K562 (cell line): Measurements from ENCODE around the gene TTLL8. TPM values are rescaled to one million over a fixed set of nuclear protein-coding genes. Genes with fewer than 3 reads are reported as not detected.

Experiments
- ATAC-seq: fragments of 200-7000 bp; cut with Tn5 transposase; 3 replicates; pipeline ENCODE4 v1.9.1; 2020; ENCODE audit warnings: moderate library complexity
- BruUV-seq: library from RNA; stranded (reverse); fragments of 400-500 nt; replicated peaks from 2 replicates; lab custom pipeline; 2021; lab: Mats Ljungman, UMichigan
- CTCF ChIA-PET: fragments of 300-600 bp; formaldehyde crosslinking; extraction: SDS; loops from one replicate; lab custom pipeline; 2021; ENCODE audit warnings: low intra/inter-chr PET ratio; lab: Yijun Ruan, JAX
- POLR2A ChIA-PET: fragments of 300-600, 350-650 bp; sonication (Branson Sonifier 250); formaldehyde crosslinking; extraction: SDS; loops from one replicate; lab custom pipeline; 2021; ENCODE audit warnings: antibody characterized with exemption, inconsistent platforms; lab: Yijun Ruan, JAX
- DNase-seq, 4 experiments: peaks; one replicate each; pipeline versions ENCODE4 v3.0.0 to v3.0.0-alpha.2; 2011 to 2018; ENCODE audit warnings: low spot score in 3 of 4, mixed read lengths in 3 of 4; ENCODE audit errors: extremely low read depth in 1 of 4
- FAIRE-seq: peaks from 2 replicates; lab custom pipeline; 2011; peaks lifted over from hg19 to GRCh38; lab: Jason Lieb, UNC
- H2AFZ ChIP-seq: 2 replicates; pipeline ENCODE4 v1.6.0; 2011; ENCODE audit warnings: low read depth, low read length, control low read depth, inconsistent platforms
- H3K27ac ChIP-seq: fragments of 200-600 bp; 3 replicates; pipeline ENCODE4 v1.8.0; 2011; ENCODE audit warnings: low read depth, mild to moderate bottlenecking, control low read depth, inconsistent platforms, low read length, moderate library complexity, mixed read lengths; ENCODE audit errors: extremely low read depth
- H3K27me3 ChIP-seq, 2 experiments: fragments of 300-600 bp in 1 of 2; 2 replicates in 1 of 2; 3 replicates in 1 of 2; pipeline versions ENCODE4 v1.6.0 to v1.8.0; 2011; ENCODE audit warnings: inconsistent platforms in 2 of 2, low read length in 2 of 2, mild to moderate bottlenecking in 1 of 2, mixed read lengths in 1 of 2, moderate library complexity in 1 of 2; ENCODE audit not compliant: control insufficient read depth in 2 of 2, insufficient read depth in 2 of 2
- H3K36me3 ChIP-seq: fragments of 300-600 bp; 3 replicates; pipeline ENCODE4 v1.8.0; 2011; ENCODE audit warnings: mild to moderate bottlenecking, low read length, inconsistent platforms; ENCODE audit not compliant: control insufficient read depth, insufficient read depth
- H3K4me1 ChIP-seq, 2 experiments: fragments of 200-600 bp in 1 of 2; replicated peaks in 1 of 2; 2 replicates in 1 of 2; 3 replicates in 1 of 2; pipeline versions ENCODE4 v1.5.1 to v1.8.0; 2011; ENCODE audit warnings: inconsistent platforms in 2 of 2, low read length in 2 of 2, mild to moderate bottlenecking in 1 of 2, mixed read lengths in 1 of 2, moderate library complexity in 1 of 2; ENCODE audit not compliant: control insufficient read depth in 2 of 2, insufficient read depth in 2 of 2
- H3K4me2 ChIP-seq: 2 replicates; pipeline ENCODE4 v1.6.1; 2011; ENCODE audit warnings: low read length, control low read depth, inconsistent platforms, mixed read lengths; ENCODE audit not compliant: insufficient read depth
- H3K4me3 ChIP-seq: fragments of 200-600 bp; sonication (generic), shearing (Covaris generic); 2 replicates; pipeline ENCODE4 v1.5.1; 2016; ENCODE audit warnings: control low read depth, inconsistent platforms
- H3K79me2 ChIP-seq: fragments of 200-600 bp; 3 replicates; pipeline ENCODE4 v1.8.0; 2011; ENCODE audit warnings: low read length, inconsistent platforms; ENCODE audit not compliant: control insufficient read depth, insufficient read depth
- H3K9ac ChIP-seq, 2 experiments: 2 replicates each; pipeline versions ENCODE4 v1.6.0 to v1.6.1; 2011; ENCODE audit warnings: low read depth in 2 of 2, low read length in 2 of 2, control low read depth in 1 of 2, inconsistent platforms in 1 of 2, mild to moderate bottlenecking in 1 of 2, mixed read lengths in 1 of 2; ENCODE audit not compliant: insufficient read depth in 1 of 2
- H3K9me1 ChIP-seq: one replicate; pipeline ENCODE4 v1.6.0; 2011; ENCODE audit warnings: inconsistent platforms, mild to moderate bottlenecking, low read length, moderate library complexity; ENCODE audit not compliant: control insufficient read depth, insufficient read depth
- H3K9me3 ChIP-seq: replicated peaks from 2 replicates; pipeline ENCODE4 v1.5.1; 2011; ENCODE audit warnings: low read depth, low read length, inconsistent platforms; ENCODE audit not compliant: control insufficient read depth, insufficient read depth
- H4K20me1 ChIP-seq: replicated peaks from 2 replicates; pipeline ENCODE4 v1.6.1; 2011; ENCODE audit warnings: low read length, inconsistent platforms, mixed read lengths; ENCODE audit not compliant: control insufficient read depth, insufficient read depth
- CEBPB ChIP-seq: fragments of 450-650 bp; IDR thresholded peaks from 2 replicates; pipeline ENCODE4 v1.6.1; 2016; ENCODE audit warnings: missing genetic modification characterization, missing compliant biosample characterization
- CSDE1 ChIP-seq, 2 experiments: fragments of 450-650 bp; IDR thresholded peaks; 2 replicates each; pipeline ENCODE4 v1.6.1; 2016; ENCODE audit warnings: mild to moderate bottlenecking in 1 of 2
- ETV5 ChIP-seq: sonication (generic); formaldehyde crosslinking; IDR thresholded peaks from 2 replicates; pipeline ENCODE4 v1.4.0; 2020; ENCODE audit warnings: low read depth, mild to moderate bottlenecking, missing genetic modification reagents
- GABPA ChIP-seq: fragments of 200-800 bp; sonication (Bioruptor generic); conservative IDR thresholded peaks from 2 replicates; pipeline ENCODE4 v1.6.1; 2016; ENCODE audit warnings: low read depth, missing genetic modification characterization, missing compliant biosample characterization
- HNRNPK ChIP-seq: fragments of 200-400 bp; formaldehyde crosslinking; IDR thresholded peaks from one replicate; pipeline ENCODE4 v1.6.1; 2018; ENCODE audit warnings: mild to moderate bottlenecking, low read depth, low read length; ENCODE audit not compliant: poor library complexity, severe bottlenecking
- MED1 ChIP-seq: sonication (generic); formaldehyde crosslinking; IDR thresholded peaks from 2 replicates; pipeline ENCODE4 v1.8.1; 2023; ENCODE audit warnings: missing genetic modification reagents, borderline replicate concordance
- MEF2A ChIP-seq: IDR thresholded peaks from 2 replicates; pipeline ENCODE4 v1.6.1; 2011; ENCODE audit warnings: low read depth, mild to moderate bottlenecking, low read length, moderate library complexity; ENCODE audit not compliant: control insufficient read depth
- NUFIP1 ChIP-seq: fragments of 450-650 bp; IDR thresholded peaks from 2 replicates; pipeline ENCODE4 v1.6.1; 2018; ENCODE audit not compliant: partially characterized antibody
- POLR2H ChIP-seq: IDR thresholded peaks from 2 replicates; pipeline ENCODE4 v1.6.1; 2016; ENCODE audit warnings: missing genetic modification characterization, low read depth, mild to moderate bottlenecking, control low read depth, missing compliant biosample characterization, moderate library complexity
- ZNF696 ChIP-seq: fragments of 250-450 bp; sonication (Bioruptor Pico); conservative IDR thresholded peaks from 2 replicates; pipeline ENCODE4 v1.4.0; 2020; ENCODE audit warnings: mild to moderate bottlenecking, moderate library complexity
- WGBS: fragments of 100-300 bp; shearing (Covaris generic); methylation state at CpG from one replicate; pipeline ENCODE4 v1.1.6; 2016; ENCODE audit warnings: low coverage, mixed read lengths; ENCODE audit not compliant: insufficient coverage; ENCODE audit errors: missing lambda C conversion rate; 5-methylcytosine and 5-hydroxymethylcytosine counted together
- in situ Hi-C: fragments of 300-500 bp; cut with MboI; formaldehyde crosslinking; loops from 4 replicates; pipeline ENCODE4 v1.15.0; 2018; ENCODE audit warnings: inconsistent platforms, mixed read lengths
- intact Hi-C: fragments of 100-400 bp; cut with micrococcal nuclease; formaldehyde crosslinking; loops from 2 replicates; pipeline ENCODE4 v1.14.2; 2022
- polyA plus RNA-seq, 8 experiments: library from polyadenylated mRNA; depleted of rRNA in 4 of 8; stranded (reverse) in 5 of 8; unstranded in 3 of 8; fragments of >200 nt; fragmentation: Nextera tagmentation in 2 of 8; fragmentation: Illumina TruSeq in 1 of 8; extraction: Ambion mirVana in 2 of 8; extraction: Trizol in 1 of 8; gene quantifications; 2 replicates each; pipeline versions ENCODE4 v1.2.1 to v1.2.3, GENCODE V29; 2011 to 2014; ENCODE audit warnings: inconsistent platforms in 1 of 8, missing spikeins in 1 of 8
- total RNA-seq, 7 experiments: library from RNA; depleted of rRNA in 6 of 7; stranded (reverse); fragments of >200 nt in 6 of 7; fragmentation: Illumina TruSeq in 2 of 7; extraction: Trizol in 2 of 7; gene quantifications; 2 replicates each; pipeline versions ENCODE4 v1.2.1 to v1.2.3, GENCODE V29; 2011 to 2021; ENCODE audit warnings: low replicate concordance in 1 of 7
- TF ChIP-seq, protein P1 (sequence below): fragments of 250-450 bp; sonication (Bioruptor Pico); IDR thresholded peaks from 2 replicates; pipeline ENCODE4 v1.8.0; 2021; ENCODE audit warnings: borderline replicate concordance, mild to moderate bottlenecking, moderate library complexity; ENCODE audit not compliant: poor library complexity, severe bottlenecking

The TTLL8 gene
- total and polyA plus RNA-seq, 9 of the 15 experiments (the other 6 are each of a cell fraction or from before 2014, with no cell fraction given), result not detected

DNA sequence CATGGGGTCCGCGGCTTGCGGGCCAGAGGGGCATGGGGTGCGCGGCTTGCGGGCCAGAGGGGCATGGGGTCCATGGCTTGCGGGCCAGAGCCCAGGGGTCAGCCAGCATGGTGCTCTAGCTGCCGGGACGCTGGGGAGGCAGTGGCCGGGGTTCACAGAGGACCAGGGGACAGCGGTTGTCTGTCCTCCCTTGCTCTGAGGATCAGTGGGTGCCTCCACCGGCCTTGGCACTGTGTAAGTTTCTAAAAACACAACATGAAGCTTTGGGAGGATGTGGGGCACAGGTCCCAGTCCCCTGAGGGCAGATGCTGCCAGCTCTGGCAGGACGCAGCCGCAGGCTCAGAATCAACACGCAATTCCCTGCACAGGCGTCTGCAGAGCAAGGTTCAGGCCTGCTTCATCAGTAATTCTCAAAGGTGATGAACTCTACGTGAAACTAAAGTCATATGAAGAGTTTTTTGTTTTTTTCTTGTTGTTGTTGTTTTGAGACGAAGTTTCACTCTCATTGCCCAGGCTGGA is 24.2 kb upstream of the TTLL8 start:
- no peaks in the 10 kb centered on the region for H3K9me3 ChIP-seq
- no peak for FAIRE-seq

More for the DNA sequence above, 24.2 kb upstream of the TTLL8 start:
- no peak overlapping the region for H2AFZ ChIP-seq
- intact Hi-C loops, result no loop called here
- no TSS peak for BruUV-seq
- H3K36me3 ChIP-seq, result no peaks in the 10 kb centered on the region
- ChIA-PET CTCF (no interaction called here), POLR2A (interaction anchor here (0.6 to 0.7 kb wide), 2 partner anchors 11 to 227 kb away, joined by 3 to 5 read pairs; no protein-coding TSS in a partner anchor)
- no peak overlapping the region for H3K27ac ChIP-seq
- H3K4me2 ChIP-seq, result no peak overlapping the region
- DNase-seq, result no peak
- TF ChIP-seq CEBPB (tag) (no peak), ETV5 (CRISPR knock-in tag) (no peak), GABPA (tag) (no peak), POLR2H (tag) (no peak), MED1 (CRISPR knock-in tag) (no peak), CSDE1 (IDR thresholded peaks at IDR 0.05) (no peak), MEF2A (no peak), NUFIP1 (no peak), HNRNPK (no peak), ZNF696 (no peak)
- TF ChIP-seq, protein P1, sequence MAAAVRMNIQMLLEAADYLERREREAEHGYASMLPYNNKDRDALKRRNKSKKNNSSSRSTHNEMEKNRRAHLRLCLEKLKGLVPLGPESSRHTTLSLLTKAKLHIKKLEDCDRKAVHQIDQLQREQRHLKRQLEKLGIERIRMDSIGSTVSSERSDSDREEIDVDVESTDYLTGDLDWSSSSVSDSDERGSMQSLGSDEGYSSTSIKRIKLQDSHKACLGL (CRISPR knock-in tag), result no peak
- 65% methylated on average over 10 of the region's 18 CpGs for WGBS
- no peak overlapping the region for H3K4me3 ChIP-seq
- H3K4me1 ChIP-seq, result peaks cover 10 to 25% of the 10 kb centered on the region in 2 experiments; a peak in 4 of 5 replicates
- H3K9ac ChIP-seq, result no peak overlapping the region
- ATAC-seq, result no peak
- in situ Hi-C loops, result no loop called here
- no peaks in the 10 kb centered on the region for H3K9me1 ChIP-seq
- H3K79me2 ChIP-seq, result no peaks in the 10 kb centered on the region
- no peaks in the 10 kb centered on the region for H4K20me1 ChIP-seq
- H3K27me3 ChIP-seq, result no peaks in the 10 kb centered on the region
